HG03571 (cell line): ENCODE measurements around the gene INTS1.

Experiments used
- ATAC-seq: cut with Tn5 transposase; IDR thresholded peaks from one replicate; pipeline ENCODE4 v1.9.1; 2021; ENCODE audit not compliant: unreplicated experiment

Gene INTS1

GRCh38 chr7:1542329-1542728 lies 38.1 kb upstream of the INTS1 start:
- no peak for ATAC-seq

GRCh38 chr7:1541431-1542162 lies 37.4 kb upstream of the INTS1 start:
- no peak for ATAC-seq

- ATAC-seq = no peak
These were observed 36.6 kb upstream of the INTS1 start for GRCh38 chr7:1540776-1541271.

GRCh38 chr7:1539882-1540775 lies 35.9 kb upstream of the INTS1 start:
- ATAC-seq = no peak

GRCh38 chr7:1539181-1539881 lies 35.1 kb upstream of the INTS1 start:
- no peak for ATAC-seq

GRCh38 chr7:1538544-1539180 lies 34.5 kb upstream of the INTS1 start:
- no peak for ATAC-seq

GRCh38 chr7:1537535-1538412 lies 33.6 kb upstream of the INTS1 start:
- ATAC-seq = no peak

- ATAC-seq = no peak
These were observed 32.8 kb upstream of the INTS1 start for GRCh38 chr7:1536743-1537534.

GRCh38 chr7:1536455-1536742 lies 32.2 kb upstream of the INTS1 start:
- no peak for ATAC-seq

- ATAC-seq = no peak
These were observed 31.7 kb upstream of the INTS1 start for GRCh38 chr7:1535701-1536454.

GRCh38 chr7:1535100-1535458 lies 30.9 kb upstream of the INTS1 start:
- no peak for ATAC-seq

- ATAC-seq = no peak
These were observed 30.3 kb upstream of the INTS1 start for GRCh38 chr7:1534330-1535099.

- ATAC-seq = no peak
These were observed 29.5 kb upstream of the INTS1 start for GRCh38 chr7:1533547-1534329.

GRCh38 chr7:1533255-1533546 lies 29.0 kb upstream of the INTS1 start:
- ATAC-seq = no peak

- no peak for ATAC-seq
These were observed 28.5 kb upstream of the INTS1 start for GRCh38 chr7:1532456-1533254.

GRCh38 chr7:1531979-1532455 lies 27.8 kb upstream of the INTS1 start:
- no peak for ATAC-seq
